OCI-LY3 (cell line): Measurements from ENCODE around the gene KCTD17.

Experiments used
- CTCF ChIP-seq: fragments of 200-600, 300-600 bp; sonication (generic); IDR thresholded peaks from 2 replicates; pipeline ENCODE4 v1.5.1; 2014; ENCODE audit warnings: antibody characterized with exemption, low read length, low read depth
- EZH2phosphoT487 ChIP-seq: fragments of 200-600 bp; shearing (Covaris generic); IDR thresholded peaks from 2 replicates; pipeline ENCODE4 v1.6.1; 2018; ENCODE audit warnings: antibody characterized with exemption, mixed run types, low read depth

GRCh38 chr22:37088108-37088605 is 36.6 kb downstream of the KCTD17 start:
- TF ChIP-seq CTCF, result no peak
- no peak for TF ChIP-seq EZH2phosphoT487
